GM12875 (cell line): ENCODE results near the gene GNS.

Experiments
- H3K4me3 ChIP-seq: one replicate; pipeline ENCODE4 v1.5.1; 2011; ENCODE audit warnings: low read depth, low read length, control low read depth
- TF ChIP-seq, protein P1 (sequence below): IDR thresholded peaks from 2 replicates; pipeline ENCODE4 v1.5.1; 2011; ENCODE audit warnings: low read depth, mild to moderate bottlenecking, control low read depth, inconsistent platforms, low read length, moderate library complexity, borderline replicate concordance; ENCODE audit not compliant: insufficient read depth

Gene GNS

DNA sequence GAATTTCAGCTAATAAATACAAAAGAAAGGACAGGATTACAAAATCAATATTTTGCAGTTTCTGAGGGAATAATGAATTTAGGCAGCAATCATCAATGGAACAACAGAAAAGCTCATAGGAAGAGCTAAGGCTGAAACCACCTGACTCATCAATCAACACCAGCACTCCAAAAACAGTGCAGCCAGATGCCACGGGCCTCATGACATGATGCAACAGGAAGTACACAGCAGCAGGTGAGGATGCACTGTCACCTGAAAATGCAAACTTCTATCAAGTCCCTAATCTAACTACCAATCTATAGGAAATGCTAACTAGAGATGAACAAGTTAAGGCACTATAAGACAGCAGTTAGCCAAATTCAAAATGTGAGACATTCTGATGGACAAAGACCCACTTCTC is 21.7 kb downstream of the GNS start:
- H3K4me3 ChIP-seq, result no peak overlapping the region
- TF ChIP-seq, protein P1, sequence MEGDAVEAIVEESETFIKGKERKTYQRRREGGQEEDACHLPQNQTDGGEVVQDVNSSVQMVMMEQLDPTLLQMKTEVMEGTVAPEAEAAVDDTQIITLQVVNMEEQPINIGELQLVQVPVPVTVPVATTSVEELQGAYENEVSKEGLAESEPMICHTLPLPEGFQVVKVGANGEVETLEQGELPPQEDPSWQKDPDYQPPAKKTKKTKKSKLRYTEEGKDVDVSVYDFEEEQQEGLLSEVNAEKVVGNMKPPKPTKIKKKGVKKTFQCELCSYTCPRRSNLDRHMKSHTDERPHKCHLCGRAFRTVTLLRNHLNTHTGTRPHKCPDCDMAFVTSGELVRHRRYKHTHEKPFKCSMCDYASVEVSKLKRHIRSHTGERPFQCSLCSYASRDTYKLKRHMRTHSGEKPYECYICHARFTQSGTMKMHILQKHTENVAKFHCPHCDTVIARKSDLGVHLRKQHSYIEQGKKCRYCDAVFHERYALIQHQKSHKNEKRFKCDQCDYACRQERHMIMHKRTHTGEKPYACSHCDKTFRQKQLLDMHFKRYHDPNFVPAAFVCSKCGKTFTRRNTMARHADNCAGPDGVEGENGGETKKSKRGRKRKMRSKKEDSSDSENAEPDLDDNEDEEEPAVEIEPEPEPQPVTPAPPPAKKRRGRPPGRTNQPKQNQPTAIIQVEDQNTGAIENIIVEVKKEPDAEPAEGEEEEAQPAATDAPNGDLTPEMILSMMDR, result no peak

GRCh38 chr12:64736771-64737170 is 22.4 kb downstream of the GNS start:
- TF ChIP-seq, protein P1, result no peak
- no peak overlapping the region for H3K4me3 ChIP-seq

DNA sequence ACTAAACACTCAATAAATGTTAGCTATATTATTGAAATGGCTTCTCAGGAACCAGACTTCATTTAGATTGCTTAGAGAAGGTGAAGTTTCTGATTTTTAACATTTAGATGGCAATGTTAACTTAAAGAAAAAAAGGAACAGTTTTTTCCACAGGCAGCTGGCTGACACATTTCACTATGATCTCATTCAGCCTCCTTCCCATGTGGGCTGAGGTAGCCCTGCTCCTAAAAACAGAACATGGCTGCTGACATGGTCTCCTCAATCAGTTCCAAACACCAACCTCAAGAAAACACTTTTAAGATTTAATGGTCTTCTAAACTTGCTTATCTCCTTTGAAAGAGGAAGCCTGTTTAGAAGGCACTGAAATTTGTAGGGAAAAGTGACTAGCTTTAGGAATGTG is 23.8 kb downstream of the GNS start:
- H3K4me3 ChIP-seq, result no peak overlapping the region
- TF ChIP-seq, protein P1, result no peak

DNA sequence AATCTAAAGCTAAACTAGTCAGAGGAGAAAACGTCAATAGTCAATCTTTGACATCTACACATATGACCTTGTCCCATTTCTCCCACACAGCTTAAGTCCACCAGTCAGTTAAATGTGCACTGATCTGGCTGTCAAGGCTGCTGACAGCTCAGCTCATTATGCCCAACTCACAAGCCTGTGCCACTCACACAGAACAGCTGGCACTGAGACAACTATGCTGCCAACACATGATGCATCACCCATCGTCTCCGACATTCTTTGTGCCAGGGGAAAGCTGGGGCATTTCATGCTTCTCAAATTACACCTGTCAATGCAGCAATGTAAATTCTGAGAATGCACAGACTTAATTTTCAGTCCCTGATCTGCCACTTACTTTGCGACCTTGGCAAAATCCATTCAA is 25.3 kb downstream of the GNS start:
- TF ChIP-seq, protein P1, result no peak
- H3K4me3 ChIP-seq, result no peak overlapping the region

- H3K4me3 ChIP-seq, result no peak overlapping the region
- TF ChIP-seq, protein P1, result no peak
Observed at GRCh38 chr12:64731683-64732082, 27.5 kb downstream of the GNS start.

GRCh38 chr12:64730588-64730969 is 28.6 kb downstream of the GNS start:
- TF ChIP-seq, protein P1, result no peak
- H3K4me3 ChIP-seq, result no peak overlapping the region

- no peak overlapping the region for H3K4me3 ChIP-seq
Observed at GRCh38 chr12:64729909-64730587, 29.2 kb downstream of the GNS start.

More at GRCh38 chr12:64729909-64730587, 29.2 kb downstream of the GNS start:
- TF ChIP-seq, protein P1, result no peak
